ENCODE data around the gene GOLGA2.

- TF ChIP-seq CTCF (IDR thresholded peaks at IDR 0.05) (no peak), POLR2A (IDR thresholded peaks at IDR 0.05) (no peak)
These were observed 60.1 kb downstream of the GOLGA2 start for GRCh38 chr9:128215491-128216409.

Data from right lobe of liver (tissue), 4 donors.